Epithelial cell of prostate (primary cell): ENCODE measurements around the gene CBX2.
A peak's percentile ranks its signal among the peaks of the same experiment; 100 is the strongest.

Source experiments
- DNase-seq: peaks from one replicate; pipeline ENCODE4 v3.0.0-alpha.2; 2011; ENCODE audit warnings: low read depth, low spot score
- H3K27ac ChIP-seq: fragments of 450-650 bp; 2 replicates; pipeline ENCODE4 v1.5.1; 2017; ENCODE audit warnings: mild to moderate bottlenecking

The CBX2 gene

GRCh38 chr17:79797492-79798298 lies 19.7 kb downstream of the CBX2 start:
- peak overlapping the region; percentile 41 for H3K27ac ChIP-seq
- no peak for DNase-seq

- DNase-seq: no peak
- H3K27ac ChIP-seq: no peak overlapping the region
Observed at GRCh38 chr17:79798299-79799173, 20.6 kb downstream of the CBX2 start.

GRCh38 chr17:79799174-79799537 lies 21.2 kb downstream of the CBX2 start:
- no peak for DNase-seq
- no peak overlapping the region for H3K27ac ChIP-seq

GRCh38 chr17:79799538-79800324 lies 21.8 kb downstream of the CBX2 start:
- no peak for DNase-seq
- no peak overlapping the region for H3K27ac ChIP-seq

GRCh38 chr17:79800325-79801155 lies 22.6 kb downstream of the CBX2 start:
- H3K27ac ChIP-seq: no peak overlapping the region
- no peak for DNase-seq

GRCh38 chr17:79801156-79802038 lies 23.4 kb downstream of the CBX2 start:
- DNase-seq: no peak
- H3K27ac ChIP-seq: no peak overlapping the region

GRCh38 chr17:79802039-79802735 lies 24.2 kb downstream of the CBX2 start:
- DNase-seq: no peak

GRCh38 chr17:79802736-79803420 lies 24.9 kb downstream of the CBX2 start:
- no peak overlapping the region for H3K27ac ChIP-seq
- no peak for DNase-seq

More at GRCh38 chr17:79802039-79802735, 24.2 kb downstream of the CBX2 start:
- H3K27ac ChIP-seq: no peak overlapping the region

GRCh38 chr17:79803421-79803996 lies 25.6 kb downstream of the CBX2 start:
- no peak overlapping the region for H3K27ac ChIP-seq
- DNase-seq: no peak

- DNase-seq: no peak
- no peak overlapping the region for H3K27ac ChIP-seq
Observed at GRCh38 chr17:79803997-79804855, 26.3 kb downstream of the CBX2 start.

- no peak for DNase-seq
- H3K27ac ChIP-seq: no peak overlapping the region
Observed at GRCh38 chr17:79804856-79805696, 27.1 kb downstream of the CBX2 start.

GRCh38 chr17:79806446-79806760 lies 28.5 kb downstream of the CBX2 start:
- no peak overlapping the region for H3K27ac ChIP-seq
- DNase-seq: no peak

- DNase-seq: no peak
- no peak overlapping the region for H3K27ac ChIP-seq
Observed at GRCh38 chr17:79806863-79807720, 29.1 kb downstream of the CBX2 start.

GRCh38 chr17:79808763-79809529 lies 31.0 kb downstream of the CBX2 start:
- no peak overlapping the region for H3K27ac ChIP-seq
- peak; percentile 52 for DNase-seq
